Measurements from ENCODE around the gene CEBPA. TPM values are rescaled to one million over a fixed set of nuclear protein-coding genes. Genes with fewer than 3 reads are reported as not detected.
A peak's percentile ranks its signal among the peaks of the same experiment; 100 is the strongest.
"Not testable (repeated sequence)": the region's sequence is repeated elsewhere in the genome, so short reads cannot be mapped to it uniquely, and the experiment has no call there.

CEBPA gene
- polyA plus RNA-seq, 12 donors, result 1.7 to 33.1 (median 4.0) TPM; not detected in 1

GRCh38 chr19:33302974-33303790 lies 848 bp upstream of the CEBPA start:
- peak; percentile 76 for DNase-seq

DNA sequence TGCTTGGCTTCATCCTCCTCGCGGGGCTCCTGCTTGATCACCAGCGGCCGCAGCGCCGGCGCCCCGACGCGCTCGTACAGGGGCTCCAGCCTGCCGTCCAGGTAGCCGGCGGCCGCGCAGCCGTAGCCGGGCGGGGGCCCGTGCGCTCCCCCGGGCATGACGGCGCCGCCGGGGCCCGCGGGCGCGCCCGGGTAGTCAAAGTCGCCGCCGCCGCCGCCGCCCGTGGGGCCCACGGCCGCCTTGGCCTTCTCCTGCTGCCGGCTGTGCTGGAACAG lies 497 bp downstream of the CEBPA start:
- no peak for DNase-seq

GRCh38 chr19:33301144-33301899 lies 1.0 kb downstream of the CEBPA start:
- DNase-seq, result no peak

- no peak for DNase-seq
Measured at GRCh38 chr19:33300894-33301143, 1.5 kb downstream of the CEBPA start.

DNA sequence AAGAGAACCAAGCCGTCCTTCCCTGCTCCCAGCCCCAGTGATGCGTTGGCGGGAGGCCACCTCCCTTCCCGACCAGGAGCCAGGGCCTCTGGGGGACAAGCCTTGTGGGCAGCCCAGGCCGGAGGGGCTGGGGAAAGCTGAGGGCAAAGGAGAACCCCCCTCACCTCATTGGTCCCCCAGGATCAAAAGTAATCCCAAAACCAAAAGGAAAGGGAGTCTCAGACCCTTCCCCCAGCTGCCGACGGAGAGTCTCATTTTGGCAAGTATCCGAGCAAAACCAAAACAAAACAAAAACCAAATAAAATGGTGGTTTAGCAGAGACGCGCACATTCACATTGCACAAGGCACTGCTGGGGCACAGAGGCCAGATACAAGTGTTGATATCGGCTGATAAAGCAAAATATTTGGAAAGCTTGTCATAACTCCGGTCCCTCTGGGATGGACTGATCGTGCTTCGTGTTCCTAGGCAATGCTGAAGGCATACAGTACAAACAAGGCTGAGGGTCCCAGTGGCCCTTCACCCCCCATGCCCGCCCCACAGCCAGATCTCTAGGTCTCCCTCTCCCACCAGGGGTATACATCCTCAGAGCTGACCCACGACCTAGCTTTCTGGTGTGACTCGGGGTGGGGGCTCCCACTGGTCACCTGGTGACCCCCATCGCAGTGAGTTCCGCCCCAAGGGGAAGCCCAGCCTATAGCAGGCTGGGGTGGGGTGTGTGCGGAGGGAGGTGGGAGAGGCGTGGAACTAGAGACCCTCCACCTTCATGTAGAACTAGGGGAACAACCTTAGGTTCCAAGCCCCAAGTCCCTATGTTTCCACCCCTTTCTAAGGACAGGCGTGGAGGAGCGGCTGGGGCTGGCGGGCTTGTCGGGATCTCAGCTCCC lies 2.1 kb downstream of the CEBPA start:
- DNase-seq, result no peak

DNA sequence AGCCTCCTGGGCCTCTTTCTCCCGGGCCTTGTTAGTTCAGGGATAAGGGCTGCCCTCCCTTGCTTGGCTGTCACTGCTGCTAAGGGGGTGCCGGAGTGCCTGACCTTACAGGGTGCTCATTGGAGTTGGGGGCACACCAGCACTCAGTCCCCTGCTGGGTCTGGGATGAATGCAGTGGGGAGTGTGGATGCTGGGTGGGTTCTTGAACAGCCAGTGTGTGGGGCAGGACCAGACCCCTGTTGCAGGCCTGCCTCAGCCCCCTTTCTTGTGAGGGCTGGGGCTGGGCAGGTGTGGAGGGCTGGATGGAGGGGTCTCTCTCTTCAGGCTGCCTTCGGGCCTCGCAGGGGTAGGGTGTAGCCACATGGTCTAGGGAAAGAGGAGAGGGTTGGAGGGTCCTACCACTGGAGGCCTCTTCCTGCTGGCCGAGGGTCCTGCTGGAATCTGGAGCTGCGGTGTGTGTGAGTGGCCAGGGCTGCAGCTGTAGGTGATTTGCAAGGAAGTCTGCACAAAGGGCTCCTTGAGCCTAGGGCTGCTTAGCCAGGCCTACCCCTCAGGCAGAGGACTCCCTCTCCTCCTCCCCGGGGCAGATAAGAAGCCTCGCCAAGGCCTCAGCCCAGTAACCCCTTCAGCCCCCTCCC lies 3.2 kb downstream of the CEBPA start:
- no peak for DNase-seq

GRCh38 chr19:33298146-33298911 lies 4.0 kb downstream of the CEBPA start:
- no peak for DNase-seq

- DNase-seq, result no peak
Measured at GRCh38 chr19:33297401-33298145, 4.8 kb downstream of the CEBPA start.

DNA sequence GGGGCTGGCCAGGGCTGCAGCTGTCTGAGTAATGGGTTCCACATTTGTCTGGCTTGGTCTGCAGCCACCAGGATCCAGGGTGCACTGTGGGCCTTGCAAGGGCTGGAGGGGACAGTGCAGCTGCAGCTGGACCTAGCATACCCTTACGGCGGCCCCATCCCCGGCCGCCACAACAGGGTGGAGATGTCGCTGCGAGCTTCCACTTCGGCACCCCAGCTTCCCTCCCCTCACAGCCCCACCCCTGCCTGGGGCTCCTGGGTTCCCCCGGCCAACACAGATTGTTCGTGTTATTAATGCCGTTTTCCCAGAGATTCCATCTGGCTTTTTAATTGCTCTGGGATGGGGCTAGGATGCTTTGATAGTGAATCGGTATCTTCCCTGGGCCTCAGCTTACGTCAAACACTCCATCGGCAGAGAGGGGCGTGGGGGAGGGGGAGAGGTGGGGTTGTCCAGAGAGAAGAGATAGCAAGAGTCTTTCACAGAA lies 5.8 kb downstream of the CEBPA start:
- DNase-seq, result no peak

GRCh38 chr19:33295621-33296487 lies 6.5 kb downstream of the CEBPA start:
- DNase-seq, result no peak

DNA sequence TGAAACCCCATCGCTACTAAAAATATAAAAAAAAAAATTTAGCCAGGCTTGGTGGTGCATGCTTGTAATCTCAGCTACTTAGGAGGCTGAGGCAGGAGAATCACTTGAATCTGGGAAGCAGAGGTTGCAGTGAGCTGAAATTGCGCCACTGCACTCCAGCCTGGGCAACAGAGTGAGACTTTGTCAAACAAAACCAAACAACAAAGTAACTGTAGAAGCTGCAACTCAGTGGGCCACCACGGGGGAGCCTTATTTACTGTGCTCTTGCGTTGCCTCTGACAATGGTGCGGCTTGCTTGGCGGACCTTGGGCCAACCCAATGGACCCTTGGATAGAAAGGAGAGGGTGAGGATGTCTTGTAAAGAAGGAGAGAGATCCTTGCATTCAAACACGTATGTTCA lies 7.3 kb downstream of the CEBPA start:
- DNase-seq, result not testable (repeated sequence)

DNA sequence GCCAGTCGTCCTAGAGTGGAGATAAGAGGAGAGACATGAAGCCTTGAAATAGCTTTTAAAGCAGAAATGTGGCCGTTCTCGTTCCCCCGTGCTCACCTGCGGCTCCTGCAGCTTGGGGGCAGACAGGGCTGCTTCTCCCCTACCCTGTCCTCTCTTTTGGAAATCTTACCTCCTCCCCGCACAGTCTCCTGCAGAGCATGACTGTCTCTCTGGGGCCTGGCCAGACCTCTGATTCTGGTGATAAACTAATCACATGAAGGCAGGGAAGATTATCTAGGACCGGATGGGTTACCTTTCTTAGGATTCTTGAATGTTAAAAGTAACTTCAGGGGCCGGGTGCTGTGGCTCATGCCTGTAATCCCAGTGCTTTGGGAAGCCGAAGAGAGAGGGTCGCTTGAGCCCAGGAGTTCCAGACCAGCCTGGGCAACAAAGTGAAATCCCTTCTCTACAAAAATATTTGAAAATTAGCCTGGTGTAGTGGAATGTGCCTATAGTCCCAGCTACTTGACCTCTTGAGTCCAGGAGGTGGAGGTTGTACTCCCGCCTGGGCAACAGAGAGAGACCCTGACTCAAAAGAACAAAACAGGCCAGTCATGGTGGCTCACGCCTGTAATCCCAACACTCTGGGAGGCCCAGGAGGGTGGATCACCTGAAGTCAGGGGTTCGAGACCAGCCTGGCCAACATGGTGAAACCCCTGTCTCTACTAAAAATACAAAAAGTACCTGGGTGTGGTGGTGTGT lies 8.1 kb downstream of the CEBPA start:
- DNase-seq, result no peak

DNA sequence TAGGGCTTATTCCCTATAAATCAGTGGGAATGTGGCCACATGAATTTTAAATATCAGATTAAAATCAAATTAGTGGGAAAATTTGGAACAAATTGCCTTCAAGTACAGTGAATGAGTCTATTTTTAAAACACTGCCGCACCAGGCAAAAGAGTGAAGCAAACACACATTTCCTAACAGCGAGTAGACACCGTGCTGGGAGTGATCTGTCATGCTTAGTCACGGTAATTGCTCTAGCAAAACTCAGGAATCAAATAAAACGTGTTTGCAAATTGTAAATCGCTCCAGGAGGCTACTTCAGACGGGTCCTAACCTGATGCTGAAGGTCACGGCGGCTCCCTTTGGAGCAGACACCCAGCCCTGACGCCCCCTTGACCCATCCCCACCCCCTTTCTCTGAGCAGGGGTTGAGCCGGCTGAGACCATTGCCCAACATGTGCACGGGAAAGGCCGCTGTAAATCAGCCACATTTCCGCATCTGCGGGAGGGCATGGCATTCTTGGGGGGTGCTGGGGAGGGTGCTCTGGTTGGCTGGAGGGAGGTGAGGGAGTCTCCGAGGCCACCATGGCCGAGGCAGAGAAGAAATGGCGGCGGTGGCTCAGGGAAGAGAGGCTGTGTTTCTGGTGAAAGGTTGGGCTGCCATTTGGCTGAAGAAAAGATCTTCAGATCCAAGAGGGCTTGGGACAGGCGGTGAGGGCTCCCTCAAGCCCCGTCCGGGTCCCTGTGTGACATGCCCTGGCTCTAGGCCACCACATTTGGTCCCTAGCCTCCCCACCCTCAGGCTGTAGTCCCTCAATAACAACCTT lies 8.9 kb downstream of the CEBPA start:
- DNase-seq, result no peak

GRCh38 chr19:33292595-33293254 lies 9.6 kb downstream of the CEBPA start:
- DNase-seq, result no peak

GRCh38 chr19:33291623-33292534 lies 10.5 kb downstream of the CEBPA start:
- DNase-seq, result no peak

- no peak for DNase-seq
Measured at GRCh38 chr19:33290956-33291622, 11.2 kb downstream of the CEBPA start.

Measured in muscle of arm (tissue), 12 donors.